GM12878 (cell line): Measurements from ENCODE around the gene AXDND1. TPM values are rescaled to one million over a fixed set of nuclear protein-coding genes. Genes with fewer than 3 reads are reported as not detected.

ENCODE experiments used
- ATAC-seq: fragments of 200-7000 bp; cut with Tn5 transposase; 3 replicates; pipeline ENCODE4 v1.9.1; 2020; ENCODE audit warnings: mild to moderate bottlenecking, moderate library complexity
- BruUV-seq: library from RNA; stranded (reverse); fragments of 400-500 nt; replicated peaks from 2 replicates; lab custom pipeline; 2021; lab: Mats Ljungman, UMichigan
- CTCF ChIA-PET: fragments of 300-600 bp; sonication (Branson Sonifier 250); formaldehyde crosslinking; extraction: SDS; loops from one replicate; lab custom pipeline; 2021; ENCODE audit warnings: inconsistent platforms; lab: Yijun Ruan, JAX
- POLR2A ChIA-PET: fragments of 350-600 bp; formaldehyde crosslinking; extraction: SDS; loops from one replicate; lab custom pipeline; 2021; ENCODE audit warnings: inconsistent platforms; lab: Charles Lee
- RAD21 ChIA-PET: fragments of 300-600 bp; sonication (Branson Sonifier 250); formaldehyde crosslinking; loops from one replicate; lab custom pipeline; 2023; ENCODE audit warnings: antibody characterized with exemption; ENCODE audit not compliant: unreplicated experiment; lab: Charles Lee
- SMC1A ChIA-PET: fragments of 300-600 bp; sonication (Branson Sonifier 250); formaldehyde crosslinking; loops from one replicate; lab custom pipeline; 2023; ENCODE audit not compliant: unreplicated experiment, uncharacterized antibody; lab: Charles Lee
- DNase-seq: peaks from one replicate; pipeline ENCODE4 v3.0.0-alpha.2; 2011; ENCODE audit warnings: low read depth, low spot score
- FAIRE-seq: peaks from 3 replicates; lab custom pipeline; 2011; peaks lifted over from hg19 to GRCh38; lab: Jason Lieb, UNC
- H2AFZ ChIP-seq: 2 replicates; pipeline ENCODE4 v1.6.0; 2011; ENCODE audit warnings: low read depth, low read length, control low read depth; ENCODE audit not compliant: control insufficient read depth
- H3K27ac ChIP-seq: 2 replicates; pipeline ENCODE4 v1.5.1; 2011; ENCODE audit warnings: control low read depth; ENCODE audit not compliant: control insufficient read depth, insufficient read depth
- H3K27me3 ChIP-seq, 2 experiments: replicated peaks in 1 of 2; 2 replicates each; pipeline versions ENCODE4 v1.6.0 to v1.6.1; 2011; ENCODE audit warnings: low read length in 1 of 2; ENCODE audit not compliant: control insufficient read depth in 2 of 2, insufficient read depth in 2 of 2
- H3K36me3 ChIP-seq, 2 experiments: 2 replicates each; pipeline ENCODE4 v1.5.1; 2011; ENCODE audit warnings: low read length in 1 of 2; ENCODE audit not compliant: control insufficient read depth in 2 of 2, insufficient read depth in 2 of 2
- H3K4me1 ChIP-seq: 2 replicates; pipeline ENCODE4 v1.6.1; 2011; ENCODE audit warnings: mild to moderate bottlenecking, low read length, moderate library complexity, mixed read lengths; ENCODE audit not compliant: control insufficient read depth, insufficient read depth
- H3K4me2 ChIP-seq: 2 replicates; pipeline ENCODE4 v1.6.0; 2011; ENCODE audit warnings: control low read depth; ENCODE audit not compliant: control insufficient read depth, insufficient read depth
- H3K4me3 ChIP-seq: fragments of 200-600 bp; sonication (generic); 2 replicates; pipeline ENCODE4 v1.5.1; 2016
- H3K79me2 ChIP-seq: 2 replicates; pipeline ENCODE4 v1.6.0; 2011; ENCODE audit warnings: low read length; ENCODE audit not compliant: control insufficient read depth, insufficient read depth
- H3K9ac ChIP-seq: 2 replicates; pipeline ENCODE4 v1.8.0; 2011; ENCODE audit warnings: low read length, control low read depth, mixed read lengths; ENCODE audit not compliant: control insufficient read depth, insufficient read depth
- H3K9me3 ChIP-seq: replicated peaks from 3 replicates; pipeline ENCODE4 v1.5.1; 2011; ENCODE audit warnings: mild to moderate bottlenecking, low read length; ENCODE audit not compliant: control insufficient read depth, insufficient read depth
- H4K20me1 ChIP-seq: 2 replicates; pipeline ENCODE4 v1.6.0; 2011; ENCODE audit not compliant: control insufficient read depth, insufficient read depth
- CEBPZ ChIP-seq: fragments of 150-350 bp; IDR thresholded peaks from 2 replicates; pipeline ENCODE4 v1.6.1; 2016; ENCODE audit warnings: low read depth, low read length
- E2F8 ChIP-seq: fragments of 450-650 bp; IDR thresholded peaks from 2 replicates; pipeline ENCODE4 v1.6.1; 2018; ENCODE audit warnings: mild to moderate bottlenecking, low read depth, moderate library complexity; ENCODE audit not compliant: partially characterized antibody
- ESRRA ChIP-seq: IDR thresholded peaks from 2 replicates; pipeline ENCODE4 v1.6.1; 2012; ENCODE audit warnings: mild to moderate bottlenecking, low read length, improper control_type of control experiment
- IKZF1 ChIP-seq: fragments of 450-650 bp; conservative IDR thresholded peaks from 2 replicates; pipeline ENCODE4 v1.6.1; 2017; ENCODE audit warnings: antibody characterized with exemption, mild to moderate bottlenecking
- MYB ChIP-seq: fragments of 150-350 bp; IDR thresholded peaks from 2 replicates; pipeline ENCODE4 v1.6.1; 2014; ENCODE audit warnings: mild to moderate bottlenecking, low read depth, low read length, borderline replicate concordance
- NFXL1 ChIP-seq: fragments of 450-650 bp; IDR thresholded peaks from 2 replicates; pipeline ENCODE4 v1.6.1; 2017; ENCODE audit warnings: antibody characterized with exemption, mild to moderate bottlenecking, borderline replicate concordance
- NR2C2 ChIP-seq: IDR thresholded peaks from 2 replicates; pipeline ENCODE4 v1.6.1; 2011; ENCODE audit warnings: borderline replicate concordance, low read depth; ENCODE audit not compliant: control insufficient read depth, insufficient read length
- RAD21 ChIP-seq: IDR thresholded peaks from 2 replicates; pipeline ENCODE4 v1.6.1; 2011; ENCODE audit warnings: mild to moderate bottlenecking, low read depth, low read length, moderate library complexity; ENCODE audit not compliant: insufficient read depth
- RFX5 ChIP-seq: IDR thresholded peaks from 2 replicates; pipeline ENCODE4 v1.6.1; 2011; ENCODE audit warnings: low read depth, low read length, improper control_type of control experiment
- TARDBP ChIP-seq: IDR thresholded peaks from 2 replicates; pipeline ENCODE4 v1.6.1; 2016; ENCODE audit warnings: borderline replicate concordance
- ZBTB11 ChIP-seq: fragments of 450-650 bp; formaldehyde crosslinking; IDR thresholded peaks from 2 replicates; pipeline ENCODE4 v1.5.0; 2022; ENCODE audit warnings: mild to moderate bottlenecking, missing genetic modification characterization
- WGBS: methylation state at CpG from one replicate; pipeline ENCODE4 v1.1.6; 2016; ENCODE audit warnings: low lambda C conversion rate; ENCODE audit not compliant: insufficient replicate concordance, insufficient coverage; ENCODE audit errors: missing lambda C conversion rate; 5-methylcytosine and 5-hydroxymethylcytosine counted together
- in situ Hi-C: fragments of 300-500 bp; cut with MboI; formaldehyde crosslinking; loops from 9 replicates; pipeline ENCODE4 v1.14.3; 2018; ENCODE audit warnings: mixed read lengths
- intact Hi-C: fragments of 100-400 bp; cut with micrococcal nuclease; formaldehyde crosslinking; loops from one replicate; pipeline ENCODE4 v1.14.2; 2022; ENCODE audit not compliant: unreplicated experiment
- polyA plus RNA-seq, 11 experiments: library from polyadenylated mRNA; depleted of rRNA in 4 of 11; unstranded in 6 of 11; stranded (reverse) in 5 of 11; fragments of >200 nt; fragmentation: Nextera tagmentation in 4 of 11; fragmentation: Illumina TruSeq in 1 of 11; extraction: Ambion mirVana in 4 of 11; extraction: Trizol in 1 of 11; gene quantifications; 1 replicate in 1 of 11; 2 replicates in 10 of 11; pipeline versions ENCODE4 v1.2.1 to v1.2.3, GENCODE V29; 2011 to 2016; ENCODE audit warnings: inconsistent platforms in 2 of 11, missing spikeins in 2 of 11, low read depth in 1 of 11
- total RNA-seq, 4 experiments: library from RNA; depleted of rRNA in 3 of 4; stranded (reverse); fragments of >200 nt in 3 of 4; fragmentation: Illumina TruSeq in 1 of 4; extraction: Trizol in 1 of 4; gene quantifications; 2 replicates each; pipeline versions ENCODE4 v1.2.1 to v1.2.3, GENCODE V29; 2013 to 2021

AXDND1 gene
- total and polyA plus RNA-seq, 10 of the 15 experiments (the other 5 are each of a cell fraction or from before 2014, with no cell fraction given) = 0.12 to 0.84 (median 0.42) TPM

GRCh38 chr1:179529482-179530195 is 163.9 kb downstream of the AXDND1 start:
- POLR2A ChIA-PET = no interaction called here
- no peak for FAIRE-seq
- CTCF ChIA-PET = interaction anchor here (1.0 kb wide), 1 partner anchor 18 kb away, joined by 3 read pairs; no protein-coding TSS in a partner anchor
- Histone ChIP-seq H4K20me1 (no peaks in the 10 kb centered on the region), H3K27me3 (no peaks in the 10 kb centered on the region), H3K4me2 (no peak overlapping the region), H3K9me3 (no peaks in the 10 kb centered on the region), H3K4me1 (no peaks in the 10 kb centered on the region), H3K9ac (no peak overlapping the region), H3K27ac (no peak overlapping the region), H3K4me3 (no peak overlapping the region)
- BruUV-seq = no TSS peak
- RAD21 ChIA-PET = no interaction called here
- intact Hi-C loops = no loop called here
- TF ChIP-seq ESRRA (no peak), CEBPZ (no peak), MYB (no peak), E2F8 (no peak), IKZF1 (no peak), NFXL1 (no peak), NR2C2 (no peak), RFX5 (no peak), RAD21 (no peak), ZBTB11 (CRISPR knock-in tag) (no peak), TARDBP (no peak)
- TF ChIP-seq, all 136 proteins: peak for 0
- ATAC-seq = no peak
- Histone ChIP-seq H3K79me2 (no peaks in the 10 kb centered on the region), H3K36me3 (no peaks in the 10 kb centered on the region), H2AFZ (no peak overlapping the region)
- in situ Hi-C loops = no loop called here
- 38% methylated on average over 8 of the region's 8 CpGs for WGBS
- no peak for DNase-seq
- SMC1A ChIA-PET = no interaction called here
